DMS153 treated with DMSO at 0.1 percent for 48 hours (cell line): ENCODE measurements around the gene P4HA2.
"Not testable (repeated sequence)": the region's sequence is repeated elsewhere in the genome, so short reads cannot be mapped to it uniquely, and the experiment has no call there.

Source experiments
- DNase-seq: peaks from one replicate; lab custom pipeline; 2025; ENCODE audit not compliant: unreplicated experiment; lab: John Stamatoyannopoulos, UW

P4HA2 gene

GRCh38 chr5:132145326-132145725, 82.3 kb downstream of the P4HA2 start:
- DNase-seq, result not testable (repeated sequence)

GRCh38 chr5:132143148-132143547, 84.5 kb downstream of the P4HA2 start:
- no peak for DNase-seq

- DNase-seq, result no peak
Measured at GRCh38 chr5:132142459-132142858, 85.2 kb downstream of the P4HA2 start.
